Muscle layer of colon (tissue), 2 donors: ENCODE measurements around the gene KCNQ1.
A peak's percentile ranks its signal among the peaks of the same experiment; 100 is the strongest.

ENCODE experiments used
- H3K27ac ChIP-seq: one replicate; pipeline ENCODE4 v1.7.0; 2013; ENCODE audit warnings: low read depth, mild to moderate bottlenecking, low read length, moderate library complexity
- H3K27me3 ChIP-seq, 2 donors: one replicate each; pipeline ENCODE4 v1.7.0; 2013; ENCODE audit warnings: low read length in 2 of 2, mild to moderate bottlenecking in 2 of 2; ENCODE audit not compliant: insufficient read depth in 2 of 2, control insufficient read depth in 1 of 2
- H3K36me3 ChIP-seq: one replicate; pipeline ENCODE4 v1.7.0; 2013; ENCODE audit warnings: mild to moderate bottlenecking, low read length; ENCODE audit not compliant: insufficient read depth
- H3K4me1 ChIP-seq: one replicate; pipeline ENCODE4 v1.7.0; 2013; ENCODE audit warnings: mild to moderate bottlenecking, low read length; ENCODE audit not compliant: insufficient read depth
- H3K4me3 ChIP-seq, 2 donors: one replicate each; pipeline ENCODE4 v1.7.0; 2013; ENCODE audit warnings: low read length in 2 of 2, low read depth in 1 of 2, mild to moderate bottlenecking in 1 of 2, moderate library complexity in 1 of 2
- H3K9ac ChIP-seq: one replicate; pipeline ENCODE4 v1.7.0; 2013; ENCODE audit warnings: low read length
- H3K9me3 ChIP-seq: one replicate; pipeline ENCODE4 v1.7.0; 2013; ENCODE audit warnings: mild to moderate bottlenecking, low read length
- donor health status: abdominal sarcoma.
- donor health status: Adenocarcinoma of cecum.

The KCNQ1 gene

DNA sequence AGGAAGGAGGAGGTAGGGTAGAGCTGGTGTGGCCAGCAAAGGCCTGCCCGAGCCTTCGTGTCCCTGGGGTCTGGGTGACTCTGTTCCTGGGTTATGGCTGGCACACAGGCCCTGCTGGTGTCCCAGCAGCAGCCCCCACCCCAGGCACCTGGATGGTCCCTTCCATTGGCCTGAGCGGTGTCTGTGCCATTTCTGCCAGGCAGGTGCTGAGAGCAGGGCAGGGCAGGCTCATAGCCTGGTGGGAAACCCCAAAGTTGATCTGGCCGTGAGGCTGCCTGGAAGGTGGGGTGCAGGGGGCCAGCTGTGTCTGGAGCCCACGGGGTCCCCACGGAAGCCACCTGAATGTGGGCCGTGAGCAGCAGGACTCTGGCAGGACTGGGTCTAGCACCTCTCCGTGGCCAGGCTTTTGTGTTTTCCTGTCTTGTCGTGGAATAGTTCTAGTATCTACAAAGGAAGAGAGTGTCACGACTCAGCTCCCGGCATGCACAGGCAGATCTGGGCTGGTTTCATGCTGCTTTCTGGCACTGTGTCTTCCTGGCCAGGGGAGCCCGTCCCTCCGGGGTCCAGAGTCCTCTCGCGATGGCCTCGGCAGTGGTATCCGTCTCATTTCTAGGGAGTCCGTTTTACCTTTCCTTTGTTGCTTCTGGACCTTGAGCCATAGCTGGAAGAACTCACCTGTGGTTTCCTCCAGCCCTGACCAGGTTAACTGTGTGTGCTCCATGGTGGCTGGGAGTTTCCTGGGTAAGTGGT lies 83.7 kb downstream of the KCNQ1 start:
- H3K27ac ChIP-seq: no peak overlapping the region
- H3K27me3 ChIP-seq: peaks cover 0 to 5% of the 10 kb centered on the region in 2 donors
- H3K36me3 ChIP-seq: no peaks in the 10 kb centered on the region
- H3K4me1 ChIP-seq: peaks cover 6% of the 10 kb centered on the region
- H3K9ac ChIP-seq: no peak overlapping the region
- no peak overlapping the region for H3K4me3 ChIP-seq
- no peaks in the 10 kb centered on the region for H3K9me3 ChIP-seq

DNA sequence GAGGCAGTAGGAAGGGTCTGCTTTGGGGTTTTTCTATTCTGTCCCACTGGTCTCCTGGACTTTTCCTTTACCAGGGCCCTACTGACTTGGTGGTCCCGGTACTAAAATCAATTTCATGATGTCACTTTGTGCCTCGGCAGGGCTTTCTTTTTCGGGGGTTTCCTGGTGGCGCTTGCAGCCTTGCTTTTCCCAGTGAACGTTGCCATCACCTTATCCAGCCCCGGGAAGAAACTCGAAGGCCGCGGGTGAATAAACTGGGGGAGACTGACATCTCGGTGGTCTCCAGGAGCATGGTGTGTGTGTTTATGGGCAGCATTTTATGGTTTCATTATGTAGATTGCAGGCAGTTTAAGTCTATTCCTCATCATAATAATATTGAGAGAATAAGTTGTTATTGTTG lies 84.4 kb downstream of the KCNQ1 start:
- Histone ChIP-seq H3K9ac (no peak overlapping the region), H3K27me3 (peaks cover 0 to 5% of the 10 kb centered on the region in 2 donors), H3K4me1 (peaks cover 13% of the 10 kb centered on the region), H3K4me3 (no peak overlapping the region), H3K27ac (no peak overlapping the region), H3K9me3 (no peaks in the 10 kb centered on the region), H3K36me3 (no peaks in the 10 kb centered on the region)

DNA sequence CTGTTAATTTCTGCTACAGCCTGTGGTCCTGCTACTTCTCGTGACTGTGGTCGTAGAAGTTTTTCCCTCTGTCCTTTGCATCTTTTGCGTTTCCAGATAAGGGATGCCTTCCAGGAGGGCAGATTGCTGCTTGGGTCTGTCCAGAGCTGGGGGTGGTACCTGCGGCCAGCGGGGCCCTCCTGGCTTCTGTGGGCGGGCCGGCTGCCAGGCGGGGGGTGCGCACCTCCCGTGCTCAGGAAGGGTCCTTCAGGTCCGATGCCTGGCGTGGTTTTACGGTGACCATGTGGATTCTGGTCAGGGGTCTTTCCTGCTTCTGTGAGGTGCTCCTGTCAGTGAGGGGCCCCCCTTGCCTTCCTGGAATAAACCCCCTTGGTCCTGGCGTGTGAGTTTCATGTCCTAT lies 84.8 kb downstream of the KCNQ1 start:
- no peak overlapping the region for H3K4me3 ChIP-seq

DNA sequence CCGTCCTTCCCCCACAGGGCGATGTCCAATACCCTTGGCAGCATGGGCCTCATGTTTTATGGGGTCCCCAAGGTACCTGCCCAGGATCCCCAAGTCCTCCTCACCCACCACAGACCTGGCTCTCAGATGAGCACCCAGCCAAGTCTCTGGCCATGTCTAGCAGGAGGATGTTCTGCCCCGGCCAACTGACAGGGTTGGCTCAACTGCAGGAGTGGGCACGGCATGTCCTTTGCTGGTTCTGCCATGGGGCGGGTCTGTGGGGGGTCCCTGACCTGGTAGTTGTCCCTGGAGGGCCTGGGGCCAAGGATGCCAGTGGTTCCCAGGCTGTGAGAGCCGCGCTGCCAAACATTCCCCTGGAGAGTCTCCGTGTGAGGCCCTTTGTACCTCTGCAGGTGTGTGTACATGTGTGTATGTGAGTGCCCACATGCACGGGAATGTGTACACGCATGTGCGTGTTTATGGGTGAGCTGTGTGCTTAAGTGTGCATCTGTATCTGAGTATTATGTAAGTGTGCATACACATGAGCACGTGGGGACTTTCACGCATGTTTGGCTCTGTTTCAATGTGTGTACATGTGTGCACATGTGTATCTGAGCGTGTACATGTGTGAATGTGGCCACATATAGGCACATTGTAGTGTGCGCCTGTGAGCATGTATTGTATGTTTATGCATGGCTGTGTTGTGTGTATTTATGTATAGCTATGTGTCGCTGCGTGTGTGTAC lies 85.5 kb downstream of the KCNQ1 start:
- no peaks in the 10 kb centered on the region for H3K36me3 ChIP-seq
- no peak overlapping the region for H3K27ac ChIP-seq
- peaks cover 0 to 5% of the 10 kb centered on the region in 2 donors for H3K27me3 ChIP-seq
- H3K4me3 ChIP-seq: no peak overlapping the region
- no peak overlapping the region for H3K9ac ChIP-seq
- H3K4me1 ChIP-seq: peaks cover 13% of the 10 kb centered on the region
- no peaks in the 10 kb centered on the region for H3K9me3 ChIP-seq

More for the DNA sequence above, 84.8 kb downstream of the KCNQ1 start:
- Histone ChIP-seq H3K9me3 (no peaks in the 10 kb centered on the region), H3K9ac (no peak overlapping the region), H3K27me3 (peaks cover 0 to 5% of the 10 kb centered on the region in 2 donors), H3K36me3 (no peaks in the 10 kb centered on the region), H3K27ac (no peak overlapping the region), H3K4me1 (peaks cover 13% of the 10 kb centered on the region)

DNA sequence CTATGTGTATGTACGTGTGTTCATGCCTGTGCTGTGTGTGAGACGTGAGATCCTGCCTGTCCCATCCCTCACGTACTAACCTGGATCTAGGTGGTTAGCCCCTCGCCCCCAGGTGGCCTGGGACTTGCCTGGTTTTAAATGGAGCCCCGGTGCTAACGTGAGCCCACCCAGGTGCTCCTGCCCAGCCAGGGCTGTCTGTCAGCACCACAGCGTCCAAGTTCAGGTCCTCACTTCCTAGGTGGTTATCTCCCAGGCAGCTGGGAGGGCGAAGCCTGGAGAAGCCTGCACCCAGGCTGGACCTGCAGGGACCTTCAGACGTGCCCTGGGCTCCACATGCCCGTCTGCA lies 86.0 kb downstream of the KCNQ1 start:
- H3K9me3 ChIP-seq: no peaks in the 10 kb centered on the region
- peaks cover 0 to 5% of the 10 kb centered on the region in 2 donors for H3K27me3 ChIP-seq
- no peaks in the 10 kb centered on the region for H3K36me3 ChIP-seq
- peaks cover 13% of the 10 kb centered on the region for H3K4me1 ChIP-seq
- H3K9ac ChIP-seq: no peak overlapping the region
- H3K4me3 ChIP-seq: no peak overlapping the region
- no peak overlapping the region for H3K27ac ChIP-seq

DNA sequence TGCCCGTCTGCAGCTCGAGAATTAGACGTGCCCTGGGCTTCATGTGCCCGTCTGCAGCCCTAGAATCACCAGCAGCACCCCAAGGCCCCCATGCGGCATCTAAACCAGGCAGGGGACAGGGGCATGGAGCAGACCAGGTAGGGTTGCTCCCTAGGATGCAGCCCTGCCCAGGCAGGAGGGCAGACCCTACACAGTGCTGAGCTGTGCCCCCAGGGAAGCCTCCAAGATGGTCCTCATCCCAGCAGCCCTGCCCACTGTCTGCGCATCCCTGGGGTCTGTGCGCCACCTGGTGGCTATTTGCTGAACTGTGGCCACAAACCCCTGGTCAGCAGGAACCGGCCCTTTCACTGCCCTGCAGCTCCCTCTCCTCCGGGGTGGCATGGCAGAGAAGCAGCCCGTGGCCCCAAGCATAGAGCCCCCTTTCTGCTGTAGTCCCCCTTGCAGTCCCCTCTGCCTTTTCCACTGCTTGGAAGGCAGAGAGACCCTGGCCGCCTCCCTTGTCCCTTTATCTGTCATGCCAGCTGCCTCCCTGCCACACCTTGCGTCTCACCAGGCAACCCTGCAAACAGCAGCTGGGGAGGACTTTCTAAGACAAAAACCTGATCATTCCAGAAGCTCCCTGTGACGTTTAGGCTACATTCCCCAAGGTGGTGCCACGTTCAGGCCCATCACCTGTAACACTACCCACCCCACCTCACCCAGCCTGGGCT lies 86.6 kb downstream of the KCNQ1 start:
- no peaks in the 10 kb centered on the region for H3K27me3 ChIP-seq
- no peaks in the 10 kb centered on the region for H3K36me3 ChIP-seq
- no peaks in the 10 kb centered on the region for H3K9me3 ChIP-seq
- no peak overlapping the region for H3K4me3 ChIP-seq
- H3K27ac ChIP-seq: no peak overlapping the region
- H3K4me1 ChIP-seq: peaks cover 13% of the 10 kb centered on the region
- no peak overlapping the region for H3K9ac ChIP-seq

DNA sequence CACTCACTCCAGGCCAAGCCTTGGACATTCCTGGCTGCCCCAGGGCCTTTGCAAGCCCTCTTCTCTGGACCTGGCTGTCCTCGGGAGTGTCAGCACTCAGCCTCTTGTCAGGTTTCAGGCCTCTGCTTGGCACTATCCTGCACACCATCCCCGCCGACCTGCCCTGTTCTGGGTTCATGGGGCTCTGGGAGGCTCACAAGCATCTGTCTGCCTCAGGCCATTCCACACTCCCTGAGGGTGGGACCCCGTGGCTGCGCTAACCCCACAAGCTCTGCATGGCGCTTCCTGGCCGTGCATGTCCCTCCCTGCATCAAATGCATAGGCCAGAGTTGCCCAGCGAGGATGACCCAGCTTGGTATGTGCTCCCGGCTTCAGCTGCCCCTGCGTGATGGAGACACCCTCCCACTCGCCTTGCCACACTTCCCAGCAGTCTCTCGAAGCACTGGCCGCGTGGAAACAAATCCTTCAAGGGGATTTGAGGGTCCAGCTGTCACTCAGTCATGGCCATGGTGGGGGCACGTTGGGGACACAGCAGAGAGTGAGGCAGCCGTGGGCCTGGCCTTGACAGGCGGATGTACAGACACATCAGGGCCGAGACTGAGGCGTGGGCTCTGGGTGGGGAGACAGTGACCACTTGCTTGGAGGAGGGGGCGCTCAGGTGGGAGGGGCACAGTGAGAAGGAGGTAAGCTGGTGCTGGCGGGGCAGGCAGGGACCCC lies 87.3 kb downstream of the KCNQ1 start:
- H3K36me3 ChIP-seq: no peaks in the 10 kb centered on the region
- H3K27ac ChIP-seq: no peak overlapping the region
- H3K27me3 ChIP-seq: no peaks in the 10 kb centered on the region
- no peaks in the 10 kb centered on the region for H3K9me3 ChIP-seq
- no peak overlapping the region for H3K9ac ChIP-seq
- H3K4me1 ChIP-seq: peaks cover 13% of the 10 kb centered on the region
- H3K4me3 ChIP-seq: no peak overlapping the region

DNA sequence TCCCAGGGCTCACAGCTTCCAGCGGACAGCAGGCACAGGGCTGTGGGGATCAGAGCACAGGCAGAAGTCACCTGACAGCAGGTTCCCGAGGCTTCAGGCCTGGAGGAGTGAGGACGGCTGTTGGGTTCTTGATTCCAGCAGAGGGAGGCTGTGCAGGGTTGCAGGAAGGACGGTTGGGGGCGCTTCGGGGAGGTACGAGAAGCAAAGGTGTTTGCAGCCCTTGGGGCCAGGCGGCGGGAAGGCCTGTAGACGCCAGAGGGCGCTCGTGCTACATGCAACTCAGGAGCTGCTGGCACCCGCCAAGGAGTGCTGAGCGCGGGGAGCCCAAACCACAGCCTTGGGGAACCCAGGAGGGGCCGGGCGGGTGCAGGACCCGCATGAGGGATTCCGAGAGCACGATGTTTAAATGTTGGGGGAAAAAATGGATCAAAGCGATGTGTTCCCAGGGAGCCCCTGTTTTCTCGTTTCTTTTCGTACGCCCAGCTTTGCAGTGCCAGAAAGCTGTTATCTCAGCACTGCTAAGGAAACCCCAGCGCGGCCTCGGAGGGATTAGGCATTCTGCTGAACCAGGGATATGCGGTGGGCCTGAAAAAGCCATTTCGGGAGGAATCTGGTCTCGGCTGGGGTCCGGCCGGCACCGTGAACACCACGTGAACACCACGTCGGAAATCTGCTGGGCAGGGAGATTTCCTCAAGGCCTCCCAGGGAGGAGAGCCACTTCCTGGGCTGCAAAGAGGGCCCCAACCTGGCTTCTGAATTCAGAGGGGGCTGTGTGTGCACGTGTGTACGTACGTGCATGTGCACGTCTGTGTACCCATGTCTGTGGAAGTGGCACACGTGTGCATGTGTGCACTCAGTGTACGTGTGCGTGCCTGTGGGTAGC lies 88.1 kb downstream of the KCNQ1 start:
- no peak overlapping the region for H3K9ac ChIP-seq
- H3K4me1 ChIP-seq: peaks cover 13% of the 10 kb centered on the region
- H3K27ac ChIP-seq: peak overlapping the region; percentile 29
- H3K27me3 ChIP-seq: no peaks in the 10 kb centered on the region
- peak overlapping the region; percentile 36 to 53 for H3K4me3 ChIP-seq
- no peaks in the 10 kb centered on the region for H3K36me3 ChIP-seq
- no peaks in the 10 kb centered on the region for H3K9me3 ChIP-seq

DNA sequence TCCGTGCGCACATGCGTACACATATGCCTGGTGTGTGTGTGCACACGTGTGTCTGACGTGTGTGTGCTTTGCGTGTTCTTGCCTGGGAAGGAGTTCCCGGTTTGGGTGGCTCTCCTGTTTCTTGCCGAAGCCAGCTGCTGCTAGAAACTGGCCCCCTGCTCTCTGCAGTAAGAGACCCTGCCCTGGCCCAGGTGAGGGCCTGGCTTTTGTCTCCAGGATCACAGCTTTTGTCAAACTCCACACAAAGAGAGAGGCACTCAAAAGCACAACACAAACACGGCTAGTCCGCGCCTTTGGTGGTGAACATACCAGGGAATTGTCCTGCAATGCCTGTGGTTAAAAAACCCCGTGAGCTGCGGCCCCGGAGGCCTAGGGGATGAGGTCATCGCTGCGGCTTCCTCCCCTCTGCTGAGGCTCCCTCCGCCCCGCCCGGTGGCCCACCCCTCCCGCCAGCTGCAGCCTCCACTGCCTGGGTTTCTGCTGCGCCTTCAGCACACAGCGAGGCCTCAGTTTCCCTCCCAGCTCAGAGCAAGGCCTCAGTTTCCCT lies 88.9 kb downstream of the KCNQ1 start:
- H3K4me1 ChIP-seq: peaks cover 13% of the 10 kb centered on the region
- no peaks in the 10 kb centered on the region for H3K27me3 ChIP-seq
- H3K9me3 ChIP-seq: no peaks in the 10 kb centered on the region
- no peak overlapping the region for H3K9ac ChIP-seq
- no peak overlapping the region for H3K27ac ChIP-seq
- H3K36me3 ChIP-seq: no peaks in the 10 kb centered on the region
- peak overlapping the region in 1 of 2 donors; percentile 53 for H3K4me3 ChIP-seq

DNA sequence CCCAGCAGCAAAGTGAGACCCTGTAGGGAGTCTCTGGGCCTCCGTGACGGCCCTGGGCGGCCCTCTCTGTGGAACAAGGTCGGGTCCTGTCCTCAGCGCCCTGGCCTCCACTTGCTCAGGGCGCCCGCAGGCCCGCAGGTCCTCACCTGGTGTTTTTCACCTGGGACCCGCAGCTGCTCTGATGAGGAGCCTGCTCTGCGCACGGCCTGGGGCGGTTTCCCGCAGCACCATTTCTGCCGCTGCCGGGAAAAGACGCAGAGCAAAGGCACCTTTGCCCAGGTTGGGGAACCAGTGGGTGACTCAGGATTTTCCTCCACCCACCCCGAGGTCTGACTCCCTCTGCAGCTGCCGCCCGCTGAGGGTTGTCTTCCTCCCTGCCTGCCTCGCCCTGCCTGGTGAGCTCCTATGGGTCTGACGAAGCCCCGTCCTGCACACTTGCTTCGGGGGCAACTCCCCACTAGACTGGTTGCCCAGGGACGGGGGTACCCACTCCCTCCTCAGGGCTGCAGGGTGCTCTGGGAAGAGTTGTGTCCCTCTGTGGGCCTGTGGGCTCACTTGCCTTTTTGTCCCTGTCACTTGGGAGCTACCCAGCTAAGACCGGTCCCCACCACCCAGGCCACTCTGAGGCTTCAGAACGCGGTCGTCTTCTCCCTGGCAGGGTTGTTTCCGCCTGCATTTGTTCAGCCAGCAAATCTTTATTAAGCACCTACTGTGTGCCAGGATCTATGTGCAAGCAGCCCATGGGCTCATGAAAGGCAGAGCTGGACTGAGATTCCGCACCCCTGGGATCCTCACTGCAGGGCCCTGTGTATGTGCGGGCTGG lies 89.5 kb downstream of the KCNQ1 start:
- Histone ChIP-seq H3K4me1 (peaks cover 13% of the 10 kb centered on the region), H3K9me3 (no peaks in the 10 kb centered on the region), H3K27me3 (no peaks in the 10 kb centered on the region), H3K27ac (no peak overlapping the region), H3K4me3 (no peak overlapping the region), H3K36me3 (no peaks in the 10 kb centered on the region), H3K9ac (no peak overlapping the region)
